Heart left ventricle (tissue), 16 donors: ENCODE measurements around the gene CCDC178. TPM values are rescaled to one million over a fixed set of nuclear protein-coding genes. Genes with fewer than 3 reads are reported as not detected.

Source experiments
- ATAC-seq, 4 donors: fragments of 200-7000 bp; cut with Tn5 transposase; one replicate each; pipeline ENCODE4 v1.9.1; 2020 to 2022; ENCODE audit warnings: moderate library complexity in 4 of 4, mild to moderate bottlenecking in 3 of 4, moderate number of reproducible peaks in 1 of 4
- DNase-seq, 5 donors: peaks; one replicate each; pipeline ENCODE4 v3.0.0-alpha.2; 2020
- H3K27ac ChIP-seq, 12 donors: fragments of 200-600 bp; sonication (generic) in 4 of 12; one replicate each; pipeline versions ENCODE4 v1.5.0 to v1.8.0; 2016 to 2022; ENCODE audit warnings: mild to moderate bottlenecking in 2 of 12
- H3K27me3 ChIP-seq, 9 donors: fragments of 200-600 bp; sonication (generic) in 2 of 9; one replicate each; pipeline versions ENCODE4 v1.5.1 to v1.8.0; 2016 to 2022; ENCODE audit warnings: mild to moderate bottlenecking in 3 of 9
- H3K36me3 ChIP-seq, 9 donors: fragments of 200-600 bp; sonication (generic) in 2 of 9; one replicate each; pipeline versions ENCODE4 v1.5.0 to v1.8.0; 2018 to 2022; ENCODE audit warnings: mild to moderate bottlenecking in 2 of 9
- H3K4me1 ChIP-seq, 12 donors: fragments of 200-600 bp; sonication (generic) in 4 of 12; one replicate each; pipeline versions ENCODE4 v1.5.0 to v1.8.0; 2016 to 2022; ENCODE audit warnings: mild to moderate bottlenecking in 3 of 12
- H3K4me3 ChIP-seq, 12 donors: fragments of 200-600 bp; sonication (generic) in 4 of 12; one replicate each; pipeline versions ENCODE4 v1.5.0 to v1.8.0; 2017 to 2022; ENCODE audit warnings: mild to moderate bottlenecking in 9 of 12, moderate library complexity in 4 of 12
- H3K9me3 ChIP-seq, 12 donors: fragments of 200-600 bp; sonication (generic) in 4 of 12; one replicate each; pipeline versions ENCODE4 v1.5.0 to v1.8.0; 2016 to 2022; ENCODE audit warnings: mild to moderate bottlenecking in 1 of 12
- POLR2A ChIP-seq, 2 donors: fragments of 450-650 bp; IDR thresholded peaks; one replicate each; pipeline ENCODE4 v1.6.1; 2017; ENCODE audit warnings: antibody characterized with exemption in 2 of 2, mild to moderate bottlenecking in 2 of 2, moderate library complexity in 2 of 2
- WGBS, 4 donors: extraction: QIAGEN DNeasy Blood & Tissue Kit in 2 of 4; methylation state at CpG; one replicate each; pipeline versions ENCODE4 v1.1.5 to v1.1.7; 2013 to 2018; 5-methylcytosine and 5-hydroxymethylcytosine counted together
- intact Hi-C, 10 donors: fragments of 100-400 bp; cut with DNase I; formaldehyde crosslinking; loops; one replicate each; pipeline versions ENCODE4 v1.11.1 to v1.14.2; 2022
- polyA plus RNA-seq, 2 donors: library from polyadenylated mRNA; stranded (reverse); fragments of 200-250 nt; gene quantifications; one replicate each; pipeline ENCODE4 v1.2.3, GENCODE V29; 2013
- total RNA-seq, 9 donors: library from RNA; depleted of rRNA in 2 of 9; stranded (reverse); fragments of >200 nt in 2 of 9; fragmentation: NEBNext Ultra II Directional in 3 of 9; extraction: Animal tissue kit (Norgen Biotek cat#: 25700) in 3 of 9; gene quantifications; one replicate each; pipeline versions ENCODE4 v1.1.0 to v1.2.4, GENCODE V29; 2016 to 2023
- TF ChIP-seq, protein P1 (sequence below), 12 donors: fragments of 200-600 bp; sonication (generic) in 4 of 12; IDR thresholded peaks; one replicate each; pipeline versions ENCODE4 v1.5.0 to v1.8.0; 2018 to 2022; ENCODE audit warnings: antibody characterized with exemption in 12 of 12, mild to moderate bottlenecking in 5 of 12
- donor health status: ischemic (EF 13 %, LVEDD 7.1; RV severe dilation, severe dysfunction).
- donor health status: healthy with polysubstance abuse.
- donor health status: DM: no; HTN: yes; CAD: no.
- donor health status: DM: no; HTN: no; CAD: no.
- donor health status: ischemic (EF 25% LVEDD 6.9; RV normal size, moderate dysfunction).
- donor health status: ischemic (EF 25% LVEDD 5.7; RV mildly dilated, moderate dysfunction).
- donor health status: healthy.
- donor health status: DM: yes; HTN: yes; CAD: no.
- donor health status: ischemic (EF 35%, LVEDD 5.7; RV mildly dilated, moderate dysfunction).
- donor health status: nonischemic (EF 11% LVEDD 7.7; RV severe dilation, severe dysfunction).
- donor health status: DM: yes; HTN: yes; CAD: no.
- donor health status: PGD.
- donor health status: ischemic (EF 29% LVEDD 5.4; RV normal size, mild dysfunction).
- donor health status: nonischemic (EF 23%, LVEDD 6.1; RV moderate dilation, normal function).

The CCDC178 gene
- total and polyA plus RNA-seq, 11 donors, result 0.23 to 1.00 (median 0.41) TPM; not detected in 3

DNA sequence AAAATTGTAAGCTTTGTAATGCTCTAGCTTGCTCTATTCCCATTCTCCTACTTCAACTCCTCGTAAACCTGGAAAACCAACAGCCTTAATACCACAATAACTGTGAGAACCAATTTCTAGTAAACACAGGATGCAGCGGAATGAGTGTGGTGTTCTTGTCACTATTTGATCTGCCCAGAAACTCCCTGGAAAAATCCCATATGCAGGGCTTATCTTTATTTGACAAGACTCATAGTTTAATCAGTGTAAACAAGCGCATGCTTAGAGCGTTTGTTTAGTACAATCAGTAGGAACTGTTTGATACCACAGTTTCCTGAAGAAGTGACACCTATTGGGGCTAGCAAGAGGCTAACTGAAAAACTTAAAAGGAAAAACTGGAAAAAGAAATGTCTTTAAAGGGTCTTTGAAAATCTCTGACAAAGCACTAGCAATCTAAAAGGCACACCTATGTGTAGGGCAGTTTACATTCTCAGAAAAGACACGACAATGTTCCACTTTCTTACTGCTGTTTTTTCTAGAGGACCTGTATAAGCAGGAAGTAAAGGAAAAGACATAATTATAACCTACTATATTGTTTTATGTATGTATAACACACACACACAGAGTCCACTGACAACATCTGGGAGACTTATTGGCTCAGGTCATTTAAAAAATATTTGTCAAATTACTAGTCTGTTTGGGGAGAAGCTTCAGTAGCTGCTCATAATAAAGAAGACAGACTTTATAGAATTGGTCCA lies 426.3 kb downstream of the CCDC178 start:
- peaks cover 0 to 9% (median 0%) of the 10 kb centered on the region in 12 donors for H3K9me3 ChIP-seq
- DNase-seq (no peak), ATAC-seq (no peak)
- intact Hi-C loops, result no loop called here
- TF ChIP-seq, protein P1, sequence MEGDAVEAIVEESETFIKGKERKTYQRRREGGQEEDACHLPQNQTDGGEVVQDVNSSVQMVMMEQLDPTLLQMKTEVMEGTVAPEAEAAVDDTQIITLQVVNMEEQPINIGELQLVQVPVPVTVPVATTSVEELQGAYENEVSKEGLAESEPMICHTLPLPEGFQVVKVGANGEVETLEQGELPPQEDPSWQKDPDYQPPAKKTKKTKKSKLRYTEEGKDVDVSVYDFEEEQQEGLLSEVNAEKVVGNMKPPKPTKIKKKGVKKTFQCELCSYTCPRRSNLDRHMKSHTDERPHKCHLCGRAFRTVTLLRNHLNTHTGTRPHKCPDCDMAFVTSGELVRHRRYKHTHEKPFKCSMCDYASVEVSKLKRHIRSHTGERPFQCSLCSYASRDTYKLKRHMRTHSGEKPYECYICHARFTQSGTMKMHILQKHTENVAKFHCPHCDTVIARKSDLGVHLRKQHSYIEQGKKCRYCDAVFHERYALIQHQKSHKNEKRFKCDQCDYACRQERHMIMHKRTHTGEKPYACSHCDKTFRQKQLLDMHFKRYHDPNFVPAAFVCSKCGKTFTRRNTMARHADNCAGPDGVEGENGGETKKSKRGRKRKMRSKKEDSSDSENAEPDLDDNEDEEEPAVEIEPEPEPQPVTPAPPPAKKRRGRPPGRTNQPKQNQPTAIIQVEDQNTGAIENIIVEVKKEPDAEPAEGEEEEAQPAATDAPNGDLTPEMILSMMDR (IDR thresholded peaks at IDR 0.05), result no peak
- no peak for TF ChIP-seq POLR2A (IDR thresholded peaks at IDR 0.05)
- H3K4me1 ChIP-seq, result no peaks in the 10 kb centered on the region
- no peak overlapping the region for H3K27ac ChIP-seq
- H3K36me3 ChIP-seq, result no peaks in the 10 kb centered on the region
- H3K27me3 ChIP-seq, result no peaks in the 10 kb centered on the region
- WGBS, 4 donors, result 53 to 67% (median 60%) methylated on average over 5 of the region's 5 CpGs
- no peak overlapping the region for H3K4me3 ChIP-seq

- Histone ChIP-seq H3K9me3 (peaks cover 0 to 3% (median 0%) of the 10 kb centered on the region in 12 donors), H3K27me3 (no peaks in the 10 kb centered on the region), H3K4me1 (no peaks in the 10 kb centered on the region), H3K36me3 (no peaks in the 10 kb centered on the region), H3K27ac (no peak overlapping the region), H3K4me3 (no peak overlapping the region)
- intact Hi-C loops, result no loop called here
- ATAC-seq (no peak), DNase-seq (no peak)
- WGBS, 4 donors, result 5 to 16% (median 8%) methylated on average over 2 of the region's 2 CpGs
- TF ChIP-seq POLR2A (IDR thresholded peaks at IDR 0.05), result no peak
- TF ChIP-seq, protein P1 (IDR thresholded peaks at IDR 0.05), result no peak
These were observed 430.4 kb downstream of the CCDC178 start for GRCh38 chr18:33010149-33010548.

DNA sequence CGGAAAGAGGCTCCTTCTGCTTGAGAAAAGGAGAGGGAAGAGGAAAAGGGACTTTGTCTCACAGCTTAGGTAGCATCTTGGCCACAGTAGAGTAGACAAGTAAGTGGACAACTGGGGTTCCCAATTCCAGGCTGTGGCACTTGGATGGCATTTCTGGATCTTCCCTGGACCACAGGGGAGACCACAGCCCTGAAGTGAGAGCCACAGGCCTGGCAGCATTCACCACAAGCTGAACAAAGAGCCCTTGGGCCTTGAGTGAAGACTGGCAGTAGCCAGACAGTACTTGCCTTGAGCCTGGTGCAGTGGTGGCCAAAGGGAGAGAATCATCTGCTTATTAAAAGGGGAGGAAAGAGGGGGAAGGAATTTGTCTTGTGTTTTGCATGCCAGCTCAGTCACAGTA lies 441.6 kb downstream of the CCDC178 start:
- H3K4me3 ChIP-seq, result no peak overlapping the region
- intact Hi-C loops, result no loop called here
- no peaks in the 10 kb centered on the region for H3K36me3 ChIP-seq
- ATAC-seq, result no peak
- no peaks in the 10 kb centered on the region for H3K4me1 ChIP-seq
- no peaks in the 10 kb centered on the region for H3K27me3 ChIP-seq
- TF ChIP-seq, protein P1 (IDR thresholded peaks at IDR 0.05), result no peak
- no peak for TF ChIP-seq POLR2A (IDR thresholded peaks at IDR 0.05)
- no peak for DNase-seq
- H3K27ac ChIP-seq, result no peak overlapping the region
- WGBS, 4 donors, result 71 to 89% (median 84%) methylated on average over 1 of the region's 1 CpG
- peaks cover 0 to 26% (median 6%) of the 10 kb centered on the region in 12 donors for H3K9me3 ChIP-seq

DNA sequence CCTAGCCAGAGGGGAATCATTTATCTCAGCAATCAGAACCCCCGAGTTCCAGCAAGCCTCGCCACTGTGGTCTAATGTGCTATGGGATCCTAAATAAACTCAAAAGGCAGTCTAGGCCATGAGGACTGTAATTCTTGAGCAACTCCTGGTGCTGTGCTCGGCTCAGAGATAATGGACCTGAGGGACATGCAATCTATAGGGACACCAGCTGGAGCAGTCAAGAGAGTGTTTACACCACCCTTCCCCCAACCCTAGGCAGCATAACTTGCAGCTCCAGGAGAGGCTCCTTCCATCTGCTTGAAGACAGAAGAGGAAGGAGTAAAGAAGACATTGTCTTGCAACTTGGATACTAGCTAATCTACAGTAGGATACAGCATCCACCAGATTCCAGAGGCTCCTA lies 442.2 kb downstream of the CCDC178 start:
- Histone ChIP-seq H3K4me3 (no peak overlapping the region), H3K36me3 (no peaks in the 10 kb centered on the region), H3K27ac (no peak overlapping the region), H3K9me3 (peaks cover 0 to 24% (median 6%) of the 10 kb centered on the region in 12 donors), H3K4me1 (no peaks in the 10 kb centered on the region), H3K27me3 (no peaks in the 10 kb centered on the region)
- no peak for TF ChIP-seq POLR2A (IDR thresholded peaks at IDR 0.05)
- TF ChIP-seq, protein P1 (IDR thresholded peaks at IDR 0.05), result no peak
- intact Hi-C loops, result no loop called here
- ATAC-seq (no peak), DNase-seq (no peak)
- WGBS, 4 donors, result 54 to 80% (median 65%) methylated on average over 3 of the region's 3 CpGs
